Cerebellar nuclear complex (tissue), 1 donor: ENCODE measurements around the gene SPRYD3.

Experiments used
- DNase-seq, 2 experiments: peaks; one replicate each; lab custom pipeline; 2025; lab: John Stamatoyannopoulos, UW

SPRYD3 gene

GRCh38 chr12:53025250-53025649 is 53.9 kb downstream of the SPRYD3 start:
- DNase-seq, result no peak

- DNase-seq, result no peak
Measured at GRCh38 chr12:53014709-53015108, 64.5 kb downstream of the SPRYD3 start.
